B cell (primary cell): ENCODE data around the gene KCNA10.

Experiments
- EZH2 ChIP-seq: IDR thresholded peaks from 2 replicates; pipeline ENCODE4 v1.6.1; 2012; ENCODE audit warnings: borderline replicate concordance, low read depth, mild to moderate bottlenecking, moderate library complexity, low read length; ENCODE audit not compliant: insufficient read depth, poor library complexity, severe bottlenecking
- TF ChIP-seq, protein P1 (sequence below): fragments of 200-600 bp; IDR thresholded peaks from one replicate; pipeline ENCODE4 v1.8.0; 2022; ENCODE audit warnings: antibody characterized with exemption, mild to moderate bottlenecking

DNA sequence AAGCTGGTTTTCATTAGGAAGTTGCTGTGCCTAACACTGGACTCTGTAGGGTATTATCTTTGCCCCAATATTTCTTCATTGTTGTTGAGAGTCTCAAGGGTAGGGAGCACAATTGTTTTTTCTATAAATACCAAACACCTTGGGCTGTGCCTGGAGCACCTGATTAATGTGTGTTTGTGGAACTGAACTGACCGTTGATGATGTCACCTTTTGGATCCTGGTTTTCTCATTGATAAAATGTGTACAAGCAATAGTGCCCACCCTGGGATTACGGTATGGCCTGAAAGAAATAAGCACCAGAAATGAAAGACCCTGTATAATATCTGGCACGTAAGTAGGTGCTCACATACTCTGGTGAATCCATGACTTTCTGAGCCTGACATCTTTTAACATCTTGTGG, 47.9 kb upstream of the KCNA10 start:
- TF ChIP-seq, protein P1, sequence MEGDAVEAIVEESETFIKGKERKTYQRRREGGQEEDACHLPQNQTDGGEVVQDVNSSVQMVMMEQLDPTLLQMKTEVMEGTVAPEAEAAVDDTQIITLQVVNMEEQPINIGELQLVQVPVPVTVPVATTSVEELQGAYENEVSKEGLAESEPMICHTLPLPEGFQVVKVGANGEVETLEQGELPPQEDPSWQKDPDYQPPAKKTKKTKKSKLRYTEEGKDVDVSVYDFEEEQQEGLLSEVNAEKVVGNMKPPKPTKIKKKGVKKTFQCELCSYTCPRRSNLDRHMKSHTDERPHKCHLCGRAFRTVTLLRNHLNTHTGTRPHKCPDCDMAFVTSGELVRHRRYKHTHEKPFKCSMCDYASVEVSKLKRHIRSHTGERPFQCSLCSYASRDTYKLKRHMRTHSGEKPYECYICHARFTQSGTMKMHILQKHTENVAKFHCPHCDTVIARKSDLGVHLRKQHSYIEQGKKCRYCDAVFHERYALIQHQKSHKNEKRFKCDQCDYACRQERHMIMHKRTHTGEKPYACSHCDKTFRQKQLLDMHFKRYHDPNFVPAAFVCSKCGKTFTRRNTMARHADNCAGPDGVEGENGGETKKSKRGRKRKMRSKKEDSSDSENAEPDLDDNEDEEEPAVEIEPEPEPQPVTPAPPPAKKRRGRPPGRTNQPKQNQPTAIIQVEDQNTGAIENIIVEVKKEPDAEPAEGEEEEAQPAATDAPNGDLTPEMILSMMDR, result no peak
- no peak for TF ChIP-seq EZH2
